IMR-90 (cell line): ENCODE data around the gene TMBIM6.

ENCODE experiments used
- CEBPB ChIP-seq: IDR thresholded peaks from 2 replicates; pipeline ENCODE4 v1.6.1; 2012; ENCODE audit warnings: low read depth, low read length, improper control_type of control experiment
- MAZ ChIP-seq: IDR thresholded peaks from 2 replicates; pipeline ENCODE4 v1.6.1; 2012; ENCODE audit warnings: low read depth, mild to moderate bottlenecking, low read length, improper control_type of control experiment, moderate library complexity, borderline replicate concordance
- RCOR1 ChIP-seq: IDR thresholded peaks from 2 replicates; pipeline ENCODE4 v1.6.1; 2012; ENCODE audit warnings: mild to moderate bottlenecking, low read length, improper control_type of control experiment; ENCODE audit not compliant: insufficient replicate concordance
- TF ChIP-seq, protein P1 (sequence below): conservative IDR thresholded peaks from 2 replicates; pipeline ENCODE4 v1.5.1; 2012; ENCODE audit warnings: mild to moderate bottlenecking, low read depth, low read length, improper control_type of control experiment

DNA sequence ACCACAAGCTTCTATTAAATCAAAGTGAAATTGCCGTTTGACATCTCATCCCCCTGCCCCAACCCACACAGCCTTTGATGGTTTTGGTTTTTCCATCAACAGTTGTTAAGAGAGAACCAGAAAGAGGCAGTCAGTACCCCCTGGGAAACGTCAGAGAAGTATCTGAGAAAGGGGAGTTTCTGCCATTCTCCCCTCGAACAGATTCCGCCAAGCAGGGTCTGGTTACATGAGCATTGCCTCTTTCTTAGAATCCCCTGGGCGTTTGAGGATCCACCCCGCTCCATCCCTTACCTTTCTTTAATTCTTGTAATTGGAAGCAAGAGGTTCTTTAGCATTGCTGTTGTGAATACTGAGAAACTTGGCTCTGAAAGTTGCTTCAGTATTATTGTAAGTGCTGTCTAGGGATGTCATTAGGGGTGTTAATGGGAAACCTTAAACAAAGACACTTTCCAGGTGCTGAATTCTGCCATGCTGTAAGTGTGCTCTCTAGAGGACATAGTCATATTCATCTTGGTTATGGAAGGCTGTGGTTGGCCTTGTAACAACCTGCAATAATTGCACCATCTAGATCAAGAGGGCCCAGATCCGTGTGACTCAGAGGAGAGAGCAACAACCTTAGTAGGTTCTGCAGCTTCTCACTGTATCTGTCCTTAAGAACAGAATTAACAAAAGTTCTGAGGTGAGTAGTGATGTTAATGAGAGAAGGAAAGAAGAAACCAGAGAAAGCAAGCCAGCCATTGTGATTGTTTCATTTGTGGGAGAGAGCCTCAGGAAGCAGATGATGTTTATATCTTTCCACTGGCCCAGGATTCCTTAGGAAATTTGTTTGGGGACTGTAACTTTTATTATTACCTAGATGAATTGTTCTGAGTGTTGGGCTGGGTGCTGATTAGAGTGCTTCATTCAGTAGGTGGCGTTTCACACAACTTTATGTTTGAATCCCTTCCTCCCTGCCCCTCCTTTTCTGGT is 9.0 kb downstream of the TMBIM6 start:
- TF ChIP-seq, protein P1, sequence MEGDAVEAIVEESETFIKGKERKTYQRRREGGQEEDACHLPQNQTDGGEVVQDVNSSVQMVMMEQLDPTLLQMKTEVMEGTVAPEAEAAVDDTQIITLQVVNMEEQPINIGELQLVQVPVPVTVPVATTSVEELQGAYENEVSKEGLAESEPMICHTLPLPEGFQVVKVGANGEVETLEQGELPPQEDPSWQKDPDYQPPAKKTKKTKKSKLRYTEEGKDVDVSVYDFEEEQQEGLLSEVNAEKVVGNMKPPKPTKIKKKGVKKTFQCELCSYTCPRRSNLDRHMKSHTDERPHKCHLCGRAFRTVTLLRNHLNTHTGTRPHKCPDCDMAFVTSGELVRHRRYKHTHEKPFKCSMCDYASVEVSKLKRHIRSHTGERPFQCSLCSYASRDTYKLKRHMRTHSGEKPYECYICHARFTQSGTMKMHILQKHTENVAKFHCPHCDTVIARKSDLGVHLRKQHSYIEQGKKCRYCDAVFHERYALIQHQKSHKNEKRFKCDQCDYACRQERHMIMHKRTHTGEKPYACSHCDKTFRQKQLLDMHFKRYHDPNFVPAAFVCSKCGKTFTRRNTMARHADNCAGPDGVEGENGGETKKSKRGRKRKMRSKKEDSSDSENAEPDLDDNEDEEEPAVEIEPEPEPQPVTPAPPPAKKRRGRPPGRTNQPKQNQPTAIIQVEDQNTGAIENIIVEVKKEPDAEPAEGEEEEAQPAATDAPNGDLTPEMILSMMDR = 0 out of 2 replicates have a peak, but pooled peaks have one; percentile 10
- TF ChIP-seq RCOR1 = no peak
- TF ChIP-seq CEBPB = peak; percentile 97
- no peak for TF ChIP-seq MAZ
